Measurements from ENCODE around the gene CUL4B.

DNA sequence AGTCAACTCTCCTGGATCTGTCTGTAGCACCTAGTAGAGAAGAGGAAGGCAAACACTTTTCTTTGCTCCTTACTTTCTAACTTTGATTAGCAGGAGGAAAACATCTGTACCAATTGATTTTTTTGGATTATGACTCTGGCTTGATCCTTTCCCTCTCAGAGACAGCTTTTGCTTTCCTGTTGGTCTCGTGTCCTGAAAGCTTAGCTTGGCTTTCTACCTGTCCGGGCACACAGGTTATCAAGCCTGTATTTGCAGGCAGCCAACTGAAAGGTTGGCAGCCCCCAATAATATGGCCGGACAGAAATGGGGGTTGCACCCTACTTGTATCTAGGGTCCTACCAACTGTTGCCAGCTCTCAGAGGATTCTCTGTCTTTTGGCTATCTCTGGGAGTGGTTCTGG lies 48.5 kb downstream of the CUL4B start:
- TF ChIP-seq POLR2A (IDR thresholded peaks at IDR 0.05) (no peak), POLR2AphosphoS5 (IDR thresholded peaks at IDR 0.05) (no peak)
- TF ChIP-seq, protein P1, sequence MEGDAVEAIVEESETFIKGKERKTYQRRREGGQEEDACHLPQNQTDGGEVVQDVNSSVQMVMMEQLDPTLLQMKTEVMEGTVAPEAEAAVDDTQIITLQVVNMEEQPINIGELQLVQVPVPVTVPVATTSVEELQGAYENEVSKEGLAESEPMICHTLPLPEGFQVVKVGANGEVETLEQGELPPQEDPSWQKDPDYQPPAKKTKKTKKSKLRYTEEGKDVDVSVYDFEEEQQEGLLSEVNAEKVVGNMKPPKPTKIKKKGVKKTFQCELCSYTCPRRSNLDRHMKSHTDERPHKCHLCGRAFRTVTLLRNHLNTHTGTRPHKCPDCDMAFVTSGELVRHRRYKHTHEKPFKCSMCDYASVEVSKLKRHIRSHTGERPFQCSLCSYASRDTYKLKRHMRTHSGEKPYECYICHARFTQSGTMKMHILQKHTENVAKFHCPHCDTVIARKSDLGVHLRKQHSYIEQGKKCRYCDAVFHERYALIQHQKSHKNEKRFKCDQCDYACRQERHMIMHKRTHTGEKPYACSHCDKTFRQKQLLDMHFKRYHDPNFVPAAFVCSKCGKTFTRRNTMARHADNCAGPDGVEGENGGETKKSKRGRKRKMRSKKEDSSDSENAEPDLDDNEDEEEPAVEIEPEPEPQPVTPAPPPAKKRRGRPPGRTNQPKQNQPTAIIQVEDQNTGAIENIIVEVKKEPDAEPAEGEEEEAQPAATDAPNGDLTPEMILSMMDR (IDR thresholded peaks at IDR 0.05): no peak

Data from upper lobe of left lung (tissue), 4 donors.